Mucosa of gallbladder (tissue), 1 donor: ENCODE measurements around the gene CHST13. TPM values are rescaled to one million over a fixed set of nuclear protein-coding genes. Genes with fewer than 3 reads are reported as not detected.

ENCODE experiments used
- total RNA-seq: library from RNA; stranded (reverse); gene quantifications from one replicate; pipeline ENCODE4 v1.2.1, GENCODE V29; 2021
- donor health status: DM: no; HTN: no; CAD: no.

Gene CHST13
- total RNA-seq, 1 donor from 2014 or later = 0.29 TPM

Other genes with a start within 250 kb of the CHST13 start
- 28.1 TPM for gene KLF15, start 166.7 kb upstream of the CHST13 start, total RNA-seq
- 0.40 TPM for gene CFAP100, start 129.2 kb upstream of the CHST13 start, total RNA-seq
- 34.6 TPM for gene ZXDC, start 48.3 kb upstream of the CHST13 start, total RNA-seq
- 0.14 TPM for gene UROC1, start 6.4 kb upstream of the CHST13 start, total RNA-seq
- gene C3orf22, start 34.8 kb downstream of the CHST13 start, total RNA-seq = not detected
- 6.4 TPM for gene TXNRD3, start 131.0 kb downstream of the CHST13 start, total RNA-seq
- gene CHCHD6, start 180.1 kb downstream of the CHST13 start, total RNA-seq = 12.3 TPM